HG02763 (cell line): ENCODE results near the gene TBXAS1.

Source experiments
- ATAC-seq: cut with Tn5 transposase; IDR thresholded peaks from one replicate; pipeline ENCODE4 v1.9.1; 2021; ENCODE audit warnings: mild to moderate bottlenecking, moderate library complexity; ENCODE audit not compliant: unreplicated experiment

Gene TBXAS1

GRCh38 chr7:140061607-140061930, 232.5 kb downstream of the TBXAS1 start:
- no peak for ATAC-seq

DNA sequence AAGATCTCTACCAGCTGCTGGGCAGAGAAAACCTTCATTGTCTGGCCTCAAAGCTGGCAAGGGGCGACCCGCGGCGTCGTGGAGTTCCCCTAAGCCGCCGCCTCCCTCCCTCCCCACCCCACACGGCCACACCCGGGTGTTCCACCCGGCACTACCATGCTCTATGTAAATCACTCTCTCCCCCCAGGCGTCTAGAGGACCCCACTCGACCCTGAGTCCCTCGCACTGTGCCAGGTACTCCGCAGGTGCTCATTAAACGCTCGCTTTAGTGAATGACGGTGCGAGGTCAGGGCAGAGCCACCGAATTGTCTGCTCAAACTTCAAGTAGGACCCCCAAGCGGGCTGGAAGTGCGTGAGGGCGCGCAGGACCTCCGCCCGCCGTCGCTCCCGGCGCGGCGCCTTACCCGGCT, 233.1 kb downstream of the TBXAS1 start:
- peak; percentile 27 for ATAC-seq

- peak; percentile 96 for ATAC-seq
These were observed 233.7 kb downstream of the TBXAS1 start, which contains the start of gene PARP12 for GRCh38 chr7:140062528-140063299. Gene PARP12 (minus strand): TSS chr7:140062951. CDS start chr7:140062847, 104 bp downstream.

DNA sequence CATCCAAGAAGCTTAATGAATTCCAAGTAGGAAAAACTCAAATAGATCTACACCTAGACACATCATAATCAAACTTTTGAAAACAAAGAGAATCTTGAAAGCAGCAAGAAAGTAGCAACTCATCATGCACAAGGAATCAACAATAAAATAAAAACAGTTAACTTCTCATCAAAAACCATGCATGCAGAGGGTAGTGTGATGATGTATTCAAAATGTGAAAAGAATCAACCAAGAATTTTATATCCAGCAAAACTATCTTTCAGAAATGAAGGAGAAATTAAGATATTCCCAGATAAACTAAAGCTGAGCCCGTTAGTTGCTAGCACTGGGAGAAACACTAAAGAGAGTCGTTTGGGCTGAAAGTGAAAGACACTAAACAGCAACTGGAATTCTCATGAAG, 238.0 kb downstream of the TBXAS1 start:
- ATAC-seq: no peak

DNA sequence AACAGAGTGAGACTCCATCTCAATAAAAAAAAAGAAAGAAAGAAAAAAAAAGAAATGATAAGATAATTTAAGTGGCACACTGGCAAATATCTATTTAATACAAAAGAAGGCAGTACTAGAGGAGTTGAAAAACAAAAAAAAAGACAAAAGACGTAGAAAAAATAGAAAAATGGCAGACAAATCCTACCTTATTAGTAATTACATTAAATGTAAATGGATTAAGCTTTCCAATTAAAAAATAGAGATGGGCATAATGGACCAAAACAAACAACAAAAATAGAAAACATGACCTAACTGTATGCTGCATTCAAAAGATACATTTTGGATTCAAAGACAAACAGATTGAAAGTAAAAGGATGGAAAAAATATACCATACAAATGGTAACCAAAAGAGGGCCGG, 239.0 kb downstream of the TBXAS1 start:
- ATAC-seq: no peak

DNA sequence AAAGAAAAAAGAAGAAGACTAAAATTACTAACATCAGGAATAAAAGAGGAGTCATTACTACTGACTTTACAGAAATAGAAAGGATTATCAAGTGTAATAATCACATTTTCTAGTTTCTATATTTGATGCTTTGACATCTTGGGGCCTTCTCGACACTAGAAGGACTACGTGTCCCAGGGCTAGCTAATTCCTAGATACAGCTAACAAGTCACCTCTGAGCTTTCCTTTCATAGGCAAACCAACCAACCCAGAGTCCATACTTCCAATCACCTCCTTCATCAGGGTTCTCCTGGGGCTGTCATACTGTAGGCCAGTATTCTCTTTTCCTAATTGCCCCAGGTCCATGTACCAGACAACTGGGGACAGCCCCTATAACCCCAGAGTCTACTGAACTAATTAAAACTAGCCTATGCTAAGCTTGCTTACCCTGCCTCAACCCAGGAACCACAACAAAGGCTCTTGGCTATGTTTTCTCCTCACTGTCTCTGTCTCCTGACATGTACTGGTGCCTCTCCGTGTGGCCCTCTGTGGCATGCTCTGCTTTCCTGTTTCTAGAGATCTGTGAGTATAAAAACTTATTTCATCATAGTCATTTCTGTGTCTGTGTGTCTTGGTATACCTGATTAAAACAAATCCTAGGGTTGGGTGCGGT, 240.4 kb downstream of the TBXAS1 start:
- ATAC-seq: no peak
